Sigmoid colon (tissue), 4 donors: ENCODE measurements around the gene S1PR3.

Source experiments
- CTCF ChIP-seq, 4 experiments: fragments of 450-650 bp in 3 of 4; fragments of 200-600 bp in 1 of 4; IDR thresholded peaks; one replicate each; pipeline ENCODE4 v1.5.1; 2016 to 2019; ENCODE audit warnings: antibody characterized with exemption in 4 of 4, mild to moderate bottlenecking in 3 of 4, moderate library complexity in 2 of 4
- EP300 ChIP-seq, 4 donors: sonication (generic); formaldehyde crosslinking; IDR thresholded peaks; one replicate each; pipeline ENCODE4 v1.6.1; 2017; ENCODE audit warnings: antibody characterized with exemption in 4 of 4
- POLR2A ChIP-seq, 2 donors: fragments of 450-650 bp; IDR thresholded peaks; one replicate each; pipeline ENCODE4 v1.6.1; 2016; ENCODE audit warnings: antibody characterized with exemption in 2 of 2, mild to moderate bottlenecking in 2 of 2, moderate library complexity in 2 of 2

GRCh38 chr9:88993327-88993726 is 2.1 kb downstream of the S1PR3 start:
- TF ChIP-seq EP300 (IDR thresholded peaks at IDR 0.05) (no peak), CTCF (IDR thresholded peaks at IDR 0.05) (no peak), POLR2A (IDR thresholded peaks at IDR 0.05) (no peak)
